HepG2 (cell line): ENCODE results near the gene CD207. TPM values are rescaled to one million over a fixed set of nuclear protein-coding genes. Genes with fewer than 3 reads are reported as not detected.

Experiments
- ATAC-seq: fragments of 200-7000 bp; cut with Tn5 transposase; 3 replicates; pipeline ENCODE4 v1.9.1; 2020; ENCODE audit warnings: mild to moderate bottlenecking, moderate library complexity
- BruUV-seq: library from RNA; stranded (reverse); fragments of 400-500 nt; replicated peaks from 2 replicates; lab custom pipeline; 2021; lab: Mats Ljungman, UMichigan
- CTCF ChIA-PET: fragments of 300-600 bp; formaldehyde crosslinking; extraction: SDS; loops from one replicate; lab custom pipeline; 2021; ENCODE audit warnings: low total read pairs, inconsistent platforms, low intra/inter-chr PET ratio; lab: Yijun Ruan, JAX
- POLR2A ChIA-PET: fragments of 350-600 bp; sonication (Branson Sonifier 250); formaldehyde crosslinking; loops from one replicate; lab custom pipeline; 2020; ENCODE audit warnings: antibody characterized with exemption, inconsistent platforms; lab: Yijun Ruan, JAX
- DNase-seq: peaks from one replicate; pipeline ENCODE4 v3.0.0-alpha.2; 2015; ENCODE audit warnings: low spot score
- FAIRE-seq: peaks from 3 replicates; lab custom pipeline; 2011; peaks lifted over from hg19 to GRCh38; lab: Jason Lieb, UNC
- H2AFZ ChIP-seq: one replicate; pipeline ENCODE4 v1.6.1; 2011; ENCODE audit warnings: low read length, inconsistent platforms
- H3K27ac ChIP-seq: fragments of 300-600 bp; 3 replicates; pipeline ENCODE4 v1.8.0; 2011; ENCODE audit warnings: mixed run types, mild to moderate bottlenecking, mixed read lengths, low read length, inconsistent platforms; ENCODE audit not compliant: insufficient read depth; ENCODE audit errors: extremely low read length
- H3K27me3 ChIP-seq, 2 experiments: fragments of 200-600 bp in 1 of 2; 2 replicates in 1 of 2; 3 replicates in 1 of 2; pipeline versions ENCODE4 v1.6.0 to v1.8.0; 2011; ENCODE audit warnings: low read length in 2 of 2, mild to moderate bottlenecking in 2 of 2, moderate library complexity in 2 of 2, inconsistent platforms in 1 of 2; ENCODE audit not compliant: insufficient read depth in 2 of 2, control insufficient read depth in 1 of 2
- H3K36me3 ChIP-seq, 2 experiments: fragments of 200-600 bp in 1 of 2; replicated peaks in 1 of 2; 2 replicates in 1 of 2; 3 replicates in 1 of 2; pipeline versions ENCODE4 v1.5.1 to v1.8.0; 2011; ENCODE audit warnings: low read length in 2 of 2, inconsistent platforms in 1 of 2; ENCODE audit not compliant: insufficient read depth in 2 of 2, control insufficient read depth in 1 of 2
- H3K4me1 ChIP-seq: 2 replicates; pipeline ENCODE4 v1.5.1; 2012; ENCODE audit warnings: low read length, inconsistent platforms; ENCODE audit not compliant: insufficient read depth
- H3K4me2 ChIP-seq: 2 replicates; pipeline ENCODE4 v1.6.0; 2011; ENCODE audit warnings: low read depth, low read length, inconsistent platforms
- H3K4me3 ChIP-seq, 3 experiments: fragments of 200-600 bp in 1 of 3; sonication (generic), shearing (Covaris generic) in 1 of 3; replicated peaks in 1 of 3; 2 replicates each; pipeline ENCODE4 v1.5.1; 2011 to 2016; ENCODE audit warnings: low read length in 3 of 3, inconsistent platforms in 2 of 3, low read depth in 2 of 3, mild to moderate bottlenecking in 2 of 3, control low read depth in 1 of 3, mixed read lengths in 1 of 3; ENCODE audit not compliant: insufficient read depth in 1 of 3
- H3K79me2 ChIP-seq: one replicate; pipeline ENCODE4 v1.6.1; 2011; ENCODE audit warnings: low read length, inconsistent platforms; ENCODE audit not compliant: insufficient read depth
- H3K9ac ChIP-seq: 2 replicates; pipeline ENCODE4 v1.6.0; 2011; ENCODE audit warnings: mild to moderate bottlenecking, low read depth, low read length, inconsistent platforms; ENCODE audit not compliant: insufficient read depth
- H3K9me3 ChIP-seq: 2 replicates; pipeline ENCODE4 v1.5.1; 2012; ENCODE audit warnings: mild to moderate bottlenecking, low read length
- H4K20me1 ChIP-seq: 2 replicates; pipeline ENCODE4 v1.6.0; 2011; ENCODE audit warnings: inconsistent platforms, mild to moderate bottlenecking, low read length, moderate library complexity; ENCODE audit not compliant: insufficient read depth
- ERF ChIP-seq: IDR thresholded peaks from 2 replicates; pipeline ENCODE4 v1.6.1; 2018; ENCODE audit warnings: missing biosample characterization, missing genetic modification reagents
- FOXK2 ChIP-seq: fragments of 450-650 bp; IDR thresholded peaks from 2 replicates; pipeline ENCODE4 v1.6.1; 2016
- RAD21 ChIP-seq: fragments of 450-650 bp; formaldehyde crosslinking; IDR thresholded peaks from 2 replicates; pipeline ENCODE4 v1.5.0; 2020; ENCODE audit warnings: mild to moderate bottlenecking
- RELA ChIP-seq: sonication (generic); formaldehyde crosslinking; IDR thresholded peaks from 2 replicates; pipeline ENCODE4 v1.4.0; 2020; ENCODE audit warnings: missing genetic modification reagents
- RFX3 ChIP-seq: IDR thresholded peaks from 2 replicates; pipeline ENCODE4 v1.6.1; 2016; ENCODE audit warnings: missing biosample characterization, missing genetic modification reagents
- SOX13 ChIP-seq, 3 experiments: fragments of 450-650 bp in 1 of 3; sonication (generic) in 1 of 3; formaldehyde crosslinking in 1 of 3; IDR thresholded peaks in 2 of 3; conservative IDR thresholded peaks in 1 of 3; 2 replicates each; pipeline versions ENCODE4 v1.5.0 to v1.6.1; 2016 to 2020; ENCODE audit warnings: antibody characterized with exemption in 1 of 3, mild to moderate bottlenecking in 1 of 3, missing compliant biosample characterization in 1 of 3, missing genetic modification reagents in 1 of 3, moderate library complexity in 1 of 3
- TEAD3 ChIP-seq: optimal IDR thresholded peaks from 2 replicates; pipeline ENCODE3; 2016; ENCODE audit warnings: borderline replicate concordance
- ZNF136 ChIP-seq: sonication (generic); formaldehyde crosslinking; IDR thresholded peaks from 2 replicates; pipeline ENCODE4 v1.8.1; 2022; ENCODE audit warnings: low read depth, mild to moderate bottlenecking, moderate library complexity, missing genetic modification reagents
- ZNF543 ChIP-seq: sonication (generic); formaldehyde crosslinking; IDR thresholded peaks from 2 replicates; pipeline ENCODE4 v1.4.0; 2020; ENCODE audit warnings: mild to moderate bottlenecking, missing genetic modification reagents
- ZNF546 ChIP-seq: sonication (generic); formaldehyde crosslinking; conservative IDR thresholded peaks from 2 replicates; pipeline ENCODE4 v1.8.1; 2023; ENCODE audit warnings: mild to moderate bottlenecking, missing genetic modification reagents
- ZNF75D ChIP-seq: sonication (generic); formaldehyde crosslinking; IDR thresholded peaks from 2 replicates; pipeline ENCODE4 v1.8.1; 2023; ENCODE audit warnings: missing genetic modification reagents, mild to moderate bottlenecking, borderline replicate concordance
- WGBS: methylation state at CpG from one replicate; pipeline ENCODE4 v1.1.6; 2017; ENCODE audit warnings: low lambda C conversion rate; 5-methylcytosine and 5-hydroxymethylcytosine counted together
- in situ Hi-C: cut with HindIII; loops from 2 replicates; pipeline ENCODE4 v1.10.0; 2017; ENCODE audit warnings: low pct_unique_long_range_greater_than_20kb; ENCODE audit not compliant: extremely low pct_ligation_motif_present
- intact Hi-C: fragments of 100-400 bp; cut with micrococcal nuclease; formaldehyde crosslinking; loops from one replicate; pipeline ENCODE4 v1.10.0; 2022; ENCODE audit not compliant: unreplicated experiment
- polyA plus RNA-seq, 8 experiments: library from polyadenylated mRNA; depleted of rRNA in 3 of 8; stranded (reverse) in 7 of 8; unstranded in 1 of 8; fragments of >200 nt; fragmentation: Illumina TruSeq in 4 of 8; extraction: Trizol in 4 of 8; gene quantifications; 2 replicates each; pipeline versions ENCODE4 v1.2.1 to v1.2.3, GENCODE V29; 2011 to 2016; ENCODE audit warnings: low read depth in 4 of 8, missing spikeins in 1 of 8, mixed read lengths in 1 of 8; ENCODE audit not compliant: insufficient read depth in 1 of 8
- total RNA-seq, 5 experiments: library from RNA; depleted of rRNA; stranded (reverse); fragments of >200 nt; fragmentation: Illumina TruSeq; extraction: Trizol; gene quantifications; 2 replicates each; pipeline ENCODE4 v1.2.3, GENCODE V29; 2016; ENCODE audit warnings: low read depth in 1 of 5
- TF ChIP-seq, protein P1 (sequence below): sonication (generic); formaldehyde crosslinking; IDR thresholded peaks from 2 replicates; pipeline ENCODE4 v1.5.0; 2020; ENCODE audit warnings: missing genetic modification reagents
- TF ChIP-seq, protein P2 (sequence below): sonication (generic); formaldehyde crosslinking; IDR thresholded peaks from 2 replicates; pipeline ENCODE4 v1.4.0; 2020; ENCODE audit warnings: missing genetic modification reagents
- TF ChIP-seq, protein P3 (sequence below), 2 experiments: IDR thresholded peaks; 2 replicates each; pipeline ENCODE4 v1.6.1; 2011 to 2012; ENCODE audit warnings: low read length in 2 of 2, borderline replicate concordance in 1 of 2, low read depth in 1 of 2, mild to moderate bottlenecking in 1 of 2, moderate library complexity in 1 of 2
- TF ChIP-seq, protein P4 (sequence below): sonication (generic); formaldehyde crosslinking; IDR thresholded peaks from 2 replicates; pipeline ENCODE4 v1.5.0; 2020; ENCODE audit warnings: mild to moderate bottlenecking, missing genetic modification reagents, borderline replicate concordance

CD207 gene
- total and polyA plus RNA-seq, 2 of the 13 experiments (the other 11 are each of a cell fraction or from before 2014, with no cell fraction given), result 0.09 to 0.15 TPM

DNA sequence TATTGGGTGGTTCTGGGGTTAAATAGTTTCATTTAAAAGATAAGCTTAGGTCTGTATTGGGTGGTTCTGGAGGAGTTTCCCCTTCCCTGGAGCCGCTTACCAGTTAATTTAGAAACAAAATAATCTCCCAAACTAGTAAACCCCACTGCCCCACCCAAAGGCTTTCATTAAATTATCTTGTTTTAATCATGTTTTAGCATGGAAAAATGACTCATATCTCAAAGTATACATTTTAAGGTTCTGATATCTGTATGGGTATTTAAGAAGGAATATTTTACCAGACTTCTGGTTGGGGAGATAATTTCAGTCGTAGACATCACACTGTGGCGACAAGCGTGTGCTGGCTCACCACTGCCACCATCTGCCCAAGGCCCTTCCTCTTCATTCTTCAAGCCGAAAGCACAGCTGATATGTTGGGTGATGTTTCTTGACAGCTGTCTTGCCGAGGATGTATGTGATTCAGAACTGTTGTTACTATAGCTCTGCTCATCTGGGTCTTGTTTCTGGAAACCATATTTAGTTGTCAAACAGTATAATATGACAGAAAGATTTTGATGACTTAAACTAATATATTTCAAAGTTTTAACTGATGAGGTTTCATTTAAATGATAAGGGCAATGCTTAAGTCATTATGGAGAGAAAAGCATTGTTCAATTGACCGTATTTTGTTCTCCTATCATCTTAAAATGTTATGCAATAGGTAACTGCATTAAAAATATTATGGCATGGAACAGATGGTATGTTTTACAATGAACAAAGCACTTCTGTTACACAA lies 50.3 kb downstream of the CD207 start:
- DNase-seq, result peak; percentile 38
- no TSS peak for BruUV-seq
- Histone ChIP-seq H3K4me3 (no peak overlapping the region), H2AFZ (no peak overlapping the region), H3K4me1 (peaks cover 8% of the 10 kb centered on the region; the same call in 1 of the 2 replicates), H3K36me3 (no peaks in the 10 kb centered on the region), H3K4me2 (no peak overlapping the region), H3K9ac (no peak overlapping the region), H3K27me3 (peaks cover 0 to 8% of the 10 kb centered on the region in 2 experiments; a peak in 1 of 5 replicates), H3K79me2 (no peaks in the 10 kb centered on the region), H3K27ac (no peak overlapping the region), H4K20me1 (no peaks in the 10 kb centered on the region), H3K9me3 (no peaks in the 10 kb centered on the region)
- FAIRE-seq, result peak; percentile 79
- ChIA-PET CTCF (interaction anchor here (0.7 to 1.8 kb wide), 4 partner anchors 99 to 484 kb away, joined by 3 to 10 read pairs (median 6); partner anchors contain the start of gene FAM136A), POLR2A (no interaction called here)
- 5% methylated on average over 7 of the region's 7 CpGs for WGBS
- intact Hi-C loops (loop anchor here (1.0 to 5.0 kb wide), 3 partner anchors 98 to 483 kb away; partner anchors contain the start of gene FAM136A), in situ Hi-C loops (no loop called here)
- ATAC-seq, result peak; percentile 76
- TF ChIP-seq RAD21 (CRISPR knock-in tag) (peak; percentile 57; the same call in 1 of the 2 replicates), RFX3 (CRISPR knock-in tag) (no peak), ERF (CRISPR knock-in tag) (no peak), ZNF543 (CRISPR knock-in tag) (no peak), ZNF75D (CRISPR knock-in tag) (no peak), TEAD3 (CRISPR knock-in tag) (peak; percentile 46), ZNF546 (CRISPR knock-in tag) (no peak), ZNF136 (no peak), SOX13 (IDR thresholded peaks at IDR 0.05) (no peak), SOX13 (CRISPR knock-in tag; conservative IDR thresholded peaks at IDR 0.05 in 1 of 2, IDR thresholded peaks at IDR 0.05 in 1 of 2) (no peak), RELA (CRISPR knock-in tag) (no peak), FOXK2 (no peak)
- TF ChIP-seq, protein P1, sequence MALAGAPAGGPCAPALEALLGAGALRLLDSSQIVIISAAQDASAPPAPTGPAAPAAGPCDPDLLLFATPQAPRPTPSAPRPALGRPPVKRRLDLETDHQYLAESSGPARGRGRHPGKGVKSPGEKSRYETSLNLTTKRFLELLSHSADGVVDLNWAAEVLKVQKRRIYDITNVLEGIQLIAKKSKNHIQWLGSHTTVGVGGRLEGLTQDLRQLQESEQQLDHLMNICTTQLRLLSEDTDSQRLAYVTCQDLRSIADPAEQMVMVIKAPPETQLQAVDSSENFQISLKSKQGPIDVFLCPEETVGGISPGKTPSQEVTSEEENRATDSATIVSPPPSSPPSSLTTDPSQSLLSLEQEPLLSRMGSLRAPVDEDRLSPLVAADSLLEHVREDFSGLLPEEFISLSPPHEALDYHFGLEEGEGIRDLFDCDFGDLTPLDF (CRISPR knock-in tag), result no peak
- TF ChIP-seq, protein P2, sequence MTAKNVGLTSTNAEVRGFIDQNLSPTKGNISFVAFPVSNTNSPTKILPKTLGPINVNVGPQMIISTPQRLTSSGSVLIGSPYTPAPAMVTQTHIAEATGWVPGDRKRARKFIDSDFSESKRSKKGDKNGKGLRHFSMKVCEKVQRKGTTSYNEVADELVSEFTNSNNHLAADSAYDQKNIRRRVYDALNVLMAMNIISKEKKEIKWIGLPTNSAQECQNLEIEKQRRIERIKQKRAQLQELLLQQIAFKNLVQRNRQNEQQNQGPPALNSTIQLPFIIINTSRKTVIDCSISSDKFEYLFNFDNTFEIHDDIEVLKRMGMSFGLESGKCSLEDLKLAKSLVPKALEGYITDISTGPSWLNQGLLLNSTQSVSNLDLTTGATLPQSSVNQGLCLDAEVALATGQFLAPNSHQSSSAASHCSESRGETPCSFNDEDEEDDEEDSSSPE (CRISPR knock-in tag), result no peak
- TF ChIP-seq, protein P3, sequence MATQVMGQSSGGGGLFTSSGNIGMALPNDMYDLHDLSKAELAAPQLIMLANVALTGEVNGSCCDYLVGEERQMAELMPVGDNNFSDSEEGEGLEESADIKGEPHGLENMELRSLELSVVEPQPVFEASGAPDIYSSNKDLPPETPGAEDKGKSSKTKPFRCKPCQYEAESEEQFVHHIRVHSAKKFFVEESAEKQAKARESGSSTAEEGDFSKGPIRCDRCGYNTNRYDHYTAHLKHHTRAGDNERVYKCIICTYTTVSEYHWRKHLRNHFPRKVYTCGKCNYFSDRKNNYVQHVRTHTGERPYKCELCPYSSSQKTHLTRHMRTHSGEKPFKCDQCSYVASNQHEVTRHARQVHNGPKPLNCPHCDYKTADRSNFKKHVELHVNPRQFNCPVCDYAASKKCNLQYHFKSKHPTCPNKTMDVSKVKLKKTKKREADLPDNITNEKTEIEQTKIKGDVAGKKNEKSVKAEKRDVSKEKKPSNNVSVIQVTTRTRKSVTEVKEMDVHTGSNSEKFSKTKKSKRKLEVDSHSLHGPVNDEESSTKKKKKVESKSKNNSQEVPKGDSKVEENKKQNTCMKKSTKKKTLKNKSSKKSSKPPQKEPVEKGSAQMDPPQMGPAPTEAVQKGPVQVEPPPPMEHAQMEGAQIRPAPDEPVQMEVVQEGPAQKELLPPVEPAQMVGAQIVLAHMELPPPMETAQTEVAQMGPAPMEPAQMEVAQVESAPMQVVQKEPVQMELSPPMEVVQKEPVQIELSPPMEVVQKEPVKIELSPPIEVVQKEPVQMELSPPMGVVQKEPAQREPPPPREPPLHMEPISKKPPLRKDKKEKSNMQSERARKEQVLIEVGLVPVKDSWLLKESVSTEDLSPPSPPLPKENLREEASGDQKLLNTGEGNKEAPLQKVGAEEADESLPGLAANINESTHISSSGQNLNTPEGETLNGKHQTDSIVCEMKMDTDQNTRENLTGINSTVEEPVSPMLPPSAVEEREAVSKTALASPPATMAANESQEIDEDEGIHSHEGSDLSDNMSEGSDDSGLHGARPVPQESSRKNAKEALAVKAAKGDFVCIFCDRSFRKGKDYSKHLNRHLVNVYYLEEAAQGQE (IDR thresholded peaks at IDR 0.05; ENCODE audit: borderline replicate concordance in 1 of 2, low read depth in 1 of 2, low read length in 2 of 2), result no peak
- TF ChIP-seq, protein P4, sequence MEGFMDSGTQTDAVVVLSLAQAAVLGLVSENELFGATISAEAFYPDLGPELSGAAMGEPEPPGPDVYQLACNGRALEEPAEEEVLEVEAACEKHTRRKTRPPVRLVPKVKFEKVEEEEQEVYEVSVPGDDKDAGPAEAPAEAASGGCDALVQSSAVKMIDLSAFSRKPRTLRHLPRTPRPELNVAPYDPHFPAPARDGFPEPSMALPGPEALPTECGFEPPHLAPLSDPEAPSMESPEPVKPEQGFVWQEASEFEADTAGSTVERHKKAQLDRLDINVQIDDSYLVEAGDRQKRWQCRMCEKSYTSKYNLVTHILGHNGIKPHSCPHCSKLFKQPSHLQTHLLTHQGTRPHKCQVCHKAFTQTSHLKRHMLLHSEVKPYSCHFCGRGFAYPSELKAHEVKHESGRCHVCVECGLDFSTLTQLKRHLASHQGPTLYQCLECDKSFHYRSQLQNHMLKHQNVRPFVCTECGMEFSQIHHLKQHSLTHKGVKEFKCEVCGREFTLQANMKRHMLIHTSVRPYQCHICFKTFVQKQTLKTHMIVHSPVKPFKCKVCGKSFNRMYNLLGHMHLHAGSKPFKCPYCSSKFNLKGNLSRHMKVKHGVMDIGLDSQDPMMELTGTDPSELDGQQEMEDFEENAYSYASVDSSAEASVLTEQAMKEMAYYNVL, result no peak
